GM21367 (cell line): ENCODE measurements around the gene ADAMTS10.
A peak's percentile ranks its signal among the peaks of the same experiment; 100 is the strongest.
"Not testable (repeated sequence)": the region's sequence is repeated elsewhere in the genome, so short reads cannot be mapped to it uniquely, and the experiment has no call there.

Experiments used
- ATAC-seq: cut with Tn5 transposase; IDR thresholded peaks from one replicate; pipeline ENCODE4 v1.9.1; 2021; ENCODE audit not compliant: unreplicated experiment

The ADAMTS10 gene

DNA sequence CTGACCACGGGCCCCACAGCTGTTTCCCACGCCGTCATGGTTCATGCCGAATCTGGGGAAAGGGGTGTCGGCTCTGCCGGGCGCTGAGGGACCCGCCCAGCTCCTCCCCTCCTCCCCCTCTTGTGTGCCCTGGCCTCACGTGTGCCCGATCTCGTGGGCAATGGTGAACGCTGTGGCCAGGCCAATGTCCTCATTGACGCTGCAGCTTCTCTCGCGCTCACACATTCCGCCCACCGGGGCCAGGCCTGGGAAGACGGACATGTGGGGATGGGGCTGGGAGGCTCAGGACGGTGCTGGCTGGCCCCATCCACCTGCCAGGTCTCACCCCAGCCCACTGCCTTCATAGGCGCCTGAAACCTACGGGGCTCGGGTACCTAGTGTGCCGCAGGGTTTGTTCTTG, 14.3 kb downstream of the ADAMTS10 start:
- ATAC-seq: no peak

DNA sequence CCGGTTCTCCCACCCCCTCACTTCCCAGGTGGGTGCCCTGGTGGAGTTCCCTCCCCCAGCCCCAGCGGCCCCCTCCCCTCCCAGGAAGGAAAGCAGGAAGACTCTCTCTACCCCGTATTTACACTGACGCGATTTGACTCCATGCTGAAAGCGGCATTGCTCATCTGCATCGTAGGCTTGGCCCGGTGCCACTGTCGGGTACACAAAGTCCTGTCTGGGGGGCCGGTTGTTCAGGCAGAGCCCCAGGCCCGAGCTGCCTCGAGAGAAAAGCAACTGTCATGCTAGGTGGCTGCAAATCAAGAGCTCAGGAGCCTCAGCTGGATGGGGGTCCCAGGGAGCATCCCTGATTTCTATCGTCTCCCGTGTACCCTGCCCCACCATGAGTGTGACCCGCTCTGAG, 14.9 kb downstream of the ADAMTS10 start:
- no peak for ATAC-seq

DNA sequence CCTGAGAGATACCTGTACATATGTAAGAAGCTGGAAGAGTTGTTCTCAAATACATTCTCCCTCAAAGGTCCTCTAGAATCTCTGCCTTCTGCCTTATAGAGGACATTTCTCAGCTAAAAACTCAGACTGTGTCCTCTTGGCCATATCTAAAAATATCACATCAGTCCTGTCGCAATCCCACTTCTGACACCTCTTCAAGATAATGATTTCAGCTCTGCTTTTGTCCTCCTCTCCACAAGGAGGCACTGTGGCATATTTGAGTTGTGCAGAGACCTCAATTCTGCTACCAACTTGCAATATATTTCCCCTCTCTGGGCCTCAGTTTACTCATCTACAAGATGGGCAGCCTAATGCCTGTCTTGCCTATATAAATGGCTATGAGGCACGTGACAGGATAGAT, 16.6 kb downstream of the ADAMTS10 start:
- no peak for ATAC-seq

DNA sequence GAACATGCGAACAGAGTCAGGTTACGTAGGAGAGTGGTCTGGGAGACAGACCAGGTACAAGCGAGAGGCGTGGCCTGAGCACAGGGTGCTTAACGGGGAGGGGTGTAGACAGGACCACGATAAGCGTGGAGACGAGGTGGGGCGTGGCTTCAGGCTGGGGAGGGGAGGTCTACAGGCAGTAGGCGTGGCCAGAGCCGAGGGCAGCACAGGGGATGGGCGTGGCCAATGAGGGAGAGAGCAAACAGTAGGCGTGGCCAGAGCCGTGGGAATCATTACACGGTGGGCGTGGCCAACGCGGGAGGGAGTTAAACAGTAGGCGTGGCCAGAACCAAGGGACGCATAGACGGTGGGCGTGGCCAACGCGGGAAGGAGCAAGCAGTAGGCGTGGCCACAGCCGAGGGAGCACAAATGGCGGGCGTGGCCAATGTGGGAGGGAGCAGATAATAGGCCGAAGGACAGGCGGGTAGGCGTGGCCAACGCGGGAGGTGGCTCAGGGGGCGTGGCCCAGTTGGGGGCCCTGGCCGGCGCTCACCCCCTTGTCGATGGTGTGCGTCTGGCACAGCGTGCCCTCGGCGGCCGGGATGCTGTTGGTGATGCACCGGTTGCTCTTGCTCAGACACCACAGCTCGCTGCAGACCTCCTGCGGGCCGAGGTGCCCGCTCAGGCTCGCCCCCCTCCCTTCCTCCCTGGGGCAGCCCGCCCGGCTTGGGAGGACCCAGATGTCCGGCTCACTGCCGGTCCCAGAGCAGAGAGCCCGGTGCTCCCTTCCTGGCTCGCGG, 18.1 kb downstream of the ADAMTS10 start:
- ATAC-seq: no peak

DNA sequence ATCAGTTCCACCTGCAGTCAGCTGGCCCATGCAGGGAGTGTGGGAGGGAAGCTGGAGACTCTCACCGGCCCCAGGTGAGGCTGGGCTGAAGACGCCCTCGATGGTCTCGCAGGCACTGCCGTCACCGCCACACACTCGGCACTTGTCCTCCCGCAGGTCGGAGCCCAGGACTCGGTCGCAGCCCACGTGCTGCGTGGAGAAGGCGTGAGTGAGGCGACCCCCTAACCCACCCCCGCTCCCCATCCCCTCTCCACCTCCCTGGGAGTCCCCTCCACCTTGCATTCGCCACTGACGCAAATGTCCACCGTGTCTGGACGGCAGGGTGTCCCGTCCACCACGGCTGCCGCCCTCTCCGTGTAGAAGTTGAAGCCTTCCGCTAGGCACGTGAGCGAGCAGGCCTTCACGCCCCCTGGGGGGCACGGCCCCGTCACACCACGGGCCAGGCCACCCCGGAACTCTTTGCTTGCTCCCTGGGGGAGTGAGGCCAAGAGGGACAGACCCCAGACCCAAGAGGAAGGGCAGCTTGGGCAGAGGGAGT, 21.3 kb downstream of the ADAMTS10 start:
- ATAC-seq: no peak

DNA sequence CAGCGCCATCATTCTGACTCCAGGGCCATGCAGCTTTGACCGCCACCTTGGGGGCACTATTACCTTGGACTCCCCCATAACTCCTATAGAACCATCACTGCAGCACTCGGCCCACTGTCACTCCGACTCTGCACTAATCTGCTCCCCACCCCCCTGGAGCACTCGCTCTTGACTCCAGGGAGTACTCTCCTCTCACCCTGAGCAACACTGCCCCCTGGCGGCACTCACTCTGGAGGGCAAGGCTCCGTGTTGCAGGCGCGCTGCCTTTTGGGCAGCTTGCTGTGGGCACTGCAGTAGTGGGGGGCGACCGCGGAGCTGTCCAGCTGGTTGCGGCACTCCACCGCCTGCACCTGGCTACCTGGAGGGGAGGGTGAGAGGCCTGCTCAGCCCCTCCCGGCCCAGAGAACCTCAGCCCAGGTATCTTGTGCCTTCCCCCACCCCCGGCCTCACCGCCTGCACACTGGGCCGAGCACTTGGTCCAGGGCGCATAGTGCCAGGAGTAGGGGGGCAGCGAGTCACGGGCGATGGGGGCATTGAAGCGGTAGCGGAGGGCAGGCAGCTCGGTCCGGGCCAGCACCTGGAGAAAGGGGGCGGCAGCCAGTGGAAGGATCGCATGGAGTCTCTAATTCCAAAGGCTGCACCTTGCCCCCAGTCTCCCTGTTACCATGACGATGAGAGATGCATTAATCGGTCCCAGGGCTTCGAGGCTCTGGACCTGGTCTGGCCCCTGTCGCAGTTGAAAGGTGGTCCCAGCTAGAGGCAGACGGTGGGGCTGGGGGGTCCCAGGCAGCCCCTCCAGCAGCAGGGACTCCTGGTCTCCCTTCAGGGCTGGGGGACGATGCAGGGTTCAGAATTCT, 24.4 kb downstream of the ADAMTS10 start:
- no peak for ATAC-seq

DNA sequence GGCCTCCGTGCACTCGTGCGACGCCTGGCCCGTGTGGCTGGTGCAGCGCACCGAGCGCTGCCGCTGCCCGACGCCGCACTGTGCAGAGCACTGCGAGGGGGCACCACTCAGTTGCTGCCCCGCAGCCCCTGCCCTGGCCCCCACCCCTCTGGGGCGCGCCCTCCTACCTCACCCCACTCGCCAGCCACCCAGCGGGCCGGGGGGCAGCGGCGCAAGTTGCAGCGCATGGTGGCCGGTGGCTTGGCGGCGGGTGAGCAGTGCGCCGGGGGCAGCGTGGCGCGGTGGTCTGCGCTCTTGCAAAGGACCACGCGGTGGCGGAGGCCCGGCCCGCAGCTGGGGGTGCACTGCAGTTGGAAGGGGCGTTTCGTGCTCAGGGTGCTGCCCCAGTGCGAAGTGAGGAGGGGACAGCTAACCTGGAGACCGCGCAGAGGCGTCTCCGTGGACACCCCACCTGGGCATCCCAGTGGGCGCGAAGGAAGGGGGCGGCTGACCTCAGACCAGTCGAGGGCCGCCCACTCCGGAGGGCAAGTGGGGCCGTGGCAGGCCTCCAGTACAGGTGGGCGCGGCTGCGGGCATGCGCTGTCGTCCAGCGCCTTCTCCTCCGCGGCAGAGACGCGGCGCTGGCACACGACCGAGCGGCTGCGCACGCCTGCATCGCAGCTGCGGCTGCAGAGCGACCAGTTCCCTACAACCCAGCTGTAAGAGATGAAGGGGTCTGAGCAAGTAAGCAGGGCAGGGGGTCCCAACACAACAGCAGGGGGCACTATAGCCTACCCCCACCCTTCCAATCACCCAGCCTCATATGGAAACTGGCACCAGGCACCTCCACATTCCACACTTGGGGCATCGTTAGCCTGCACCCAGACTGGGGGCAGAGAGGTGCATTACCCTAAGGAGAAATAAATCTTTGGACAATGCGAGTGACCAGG, 25.3 kb downstream of the ADAMTS10 start:
- no peak for ATAC-seq

DNA sequence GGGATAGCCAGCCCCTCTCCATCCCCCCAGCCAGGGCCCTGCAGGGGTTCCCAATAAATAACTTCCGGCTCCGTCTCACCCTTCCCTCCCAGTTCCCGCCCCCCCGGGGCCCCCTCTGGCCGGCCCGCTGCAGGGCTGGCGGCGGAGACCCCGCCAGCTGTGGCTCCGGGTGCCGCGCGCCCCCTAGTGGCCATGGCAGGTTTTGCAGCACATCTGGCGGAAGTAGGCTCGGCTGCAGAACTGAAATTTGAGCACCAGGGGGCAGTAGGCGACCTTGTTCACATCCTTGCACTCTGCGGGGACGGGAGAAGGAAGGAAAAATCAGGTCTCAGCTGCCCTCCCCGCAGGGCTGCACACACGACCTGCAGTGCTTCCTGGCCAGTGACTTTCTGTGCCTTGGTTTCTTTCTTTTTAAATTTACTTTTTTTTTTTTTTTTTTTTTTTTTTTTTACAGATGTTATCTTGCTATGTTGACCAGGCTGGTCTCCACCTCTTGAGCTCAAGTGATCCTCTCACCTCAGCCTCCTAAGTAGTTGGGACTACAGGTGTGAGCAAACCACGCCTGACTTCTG, 29.7 kb downstream of the ADAMTS10 start:
- ATAC-seq: no peak

DNA sequence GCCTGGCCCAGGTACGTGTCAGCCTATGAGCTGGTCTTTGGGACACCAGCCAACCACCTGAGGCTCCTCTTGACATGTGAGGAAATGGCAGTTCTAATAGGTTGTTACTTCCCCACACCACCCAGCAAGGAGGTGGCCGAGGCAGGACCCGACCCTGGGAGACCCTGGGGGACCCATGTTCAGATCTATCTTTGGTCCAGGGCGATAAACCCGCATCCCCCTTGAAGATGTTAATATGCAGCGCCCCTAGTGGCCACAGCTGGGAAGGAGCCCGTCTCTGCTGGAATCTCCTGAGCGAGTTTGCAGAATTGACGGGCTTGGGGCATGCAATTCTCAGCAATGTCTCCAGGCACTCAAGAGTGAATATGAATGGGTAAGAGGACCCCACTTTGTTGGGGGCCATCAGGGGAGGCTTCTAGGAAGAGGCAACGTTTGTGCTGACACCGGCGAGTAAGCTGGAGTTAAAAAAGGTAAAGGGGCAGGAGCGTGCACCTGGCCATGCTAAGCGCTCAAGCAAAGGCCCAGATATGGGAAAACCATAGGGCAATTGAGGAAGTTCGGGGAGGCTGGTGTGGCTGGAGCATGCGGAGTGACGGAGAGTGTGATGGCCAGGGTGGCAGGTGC, 31.8 kb downstream of the ADAMTS10 start:
- no peak for ATAC-seq

DNA sequence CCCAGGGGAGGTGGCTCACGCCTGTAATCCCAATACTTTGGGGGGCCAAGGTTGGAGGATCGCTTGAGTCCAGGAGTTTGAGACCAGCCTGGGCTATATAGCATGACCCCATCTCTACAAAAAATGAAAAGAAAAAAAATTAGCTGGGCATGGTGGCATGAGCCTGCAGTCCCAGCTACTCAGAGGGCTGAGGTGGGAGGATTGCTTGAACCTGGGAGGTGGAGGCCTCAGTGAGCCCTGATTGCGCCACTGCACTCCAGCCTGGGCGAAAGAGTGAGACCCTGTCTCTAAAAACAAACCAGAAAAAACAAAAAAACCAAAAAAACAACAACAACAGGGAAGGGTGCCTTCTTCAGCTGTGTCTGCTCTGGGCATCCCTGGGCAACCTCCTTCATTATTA, 32.8 kb downstream of the ADAMTS10 start:
- no peak for ATAC-seq

DNA sequence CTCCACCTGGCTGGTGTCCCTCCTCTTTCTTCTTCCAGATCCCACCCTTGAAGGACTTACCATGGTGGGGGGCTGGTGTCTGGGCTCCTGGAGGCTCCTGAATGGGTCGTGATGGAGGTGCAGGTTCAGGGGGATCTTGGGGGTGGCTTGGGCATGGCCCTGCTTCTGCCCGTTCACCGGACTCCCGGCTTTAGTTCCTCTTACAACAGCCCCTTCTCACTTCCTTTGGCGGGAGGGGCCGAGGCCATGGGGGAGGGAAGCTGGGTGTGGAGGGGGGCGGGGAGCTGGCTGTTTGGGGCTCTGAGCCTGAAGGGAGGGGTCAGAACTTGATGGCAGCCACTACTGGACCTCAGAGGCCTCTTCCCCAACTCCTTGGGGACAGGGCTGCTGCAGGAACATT, 33.3 kb downstream of the ADAMTS10 start, which contains the start of gene MYO1F:
Gene MYO1F (minus strand): TSS at position 196 of the 400 bp plus-strand sequence. CDS start 133 bp downstream, at position 63.
- no peak for ATAC-seq

DNA sequence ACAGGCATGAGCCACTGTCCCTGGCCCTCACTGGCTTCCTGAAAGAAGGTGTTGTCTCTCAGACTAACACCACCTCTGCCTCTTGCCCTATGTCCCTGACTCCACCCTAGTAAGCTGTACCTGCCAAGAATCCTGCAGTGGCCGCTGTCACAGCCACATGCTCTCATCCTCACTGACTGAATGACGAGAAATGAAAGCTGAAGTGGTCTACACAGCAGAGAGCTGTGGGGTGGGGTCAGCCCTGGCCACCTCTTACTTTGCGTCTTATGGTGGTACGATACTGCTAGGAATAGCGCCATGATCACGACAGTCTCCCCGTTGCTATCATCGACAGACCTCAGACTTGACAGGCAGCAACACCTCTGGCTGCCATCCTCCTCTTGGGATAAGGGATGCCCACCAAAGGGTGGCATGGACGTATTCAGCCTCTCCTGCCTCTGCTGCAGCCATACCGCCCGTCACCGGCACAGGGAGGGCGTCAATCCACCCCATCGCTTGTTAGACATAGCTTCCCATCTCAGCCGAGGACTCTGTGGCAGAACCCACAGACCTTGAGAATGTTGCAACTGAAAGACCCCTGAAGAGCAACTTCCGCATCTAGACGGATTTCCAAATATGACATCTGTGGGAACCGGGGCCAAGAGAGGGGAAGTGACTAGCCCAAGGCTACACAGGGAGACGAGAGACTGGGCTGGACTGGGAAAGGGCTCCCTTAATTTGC, 34.1 kb downstream of the ADAMTS10 start:
- no peak for ATAC-seq

DNA sequence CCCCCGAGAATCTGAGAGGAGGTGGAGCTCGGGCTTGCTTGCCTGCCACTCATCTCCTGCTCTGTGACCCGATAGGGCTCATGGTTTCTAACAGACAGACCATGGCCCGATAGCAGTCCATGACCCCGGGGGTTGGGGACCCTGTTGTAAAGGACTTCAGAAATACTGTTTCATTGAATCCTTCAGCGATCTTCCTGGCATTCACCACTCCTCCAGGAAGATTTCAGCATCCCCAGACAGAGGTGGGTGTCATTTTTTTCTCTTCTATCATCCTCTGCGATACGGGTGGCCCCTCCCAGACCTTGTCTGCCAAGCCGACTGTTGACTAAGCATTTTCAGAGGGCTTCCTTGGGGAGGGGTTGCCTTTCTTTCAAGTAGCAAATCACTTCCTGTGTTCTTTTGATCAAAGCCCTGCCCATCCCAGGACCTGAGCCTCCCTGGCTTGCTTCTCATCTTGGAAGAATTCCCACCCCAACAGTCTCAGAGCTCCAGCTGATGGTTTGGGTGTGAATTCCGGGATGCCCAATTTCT, 35.0 kb downstream of the ADAMTS10 start:
- no peak for ATAC-seq

DNA sequence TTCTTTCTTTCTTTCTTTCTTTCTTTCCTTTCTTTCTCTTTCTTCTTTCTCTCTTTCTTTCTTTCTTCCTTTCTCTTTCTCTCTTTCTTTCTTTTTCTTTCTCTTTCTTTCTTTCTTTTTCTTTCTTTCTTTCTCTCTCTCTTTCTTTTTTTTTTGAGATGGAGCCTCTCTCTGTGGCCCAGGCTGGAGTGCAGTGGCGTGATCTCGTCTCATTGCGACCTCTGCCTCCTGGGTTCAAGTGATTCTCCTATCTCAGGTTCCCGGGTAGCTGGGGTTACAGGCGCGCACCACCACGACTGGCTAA, 35.9 kb downstream of the ADAMTS10 start:
- ATAC-seq: not testable (repeated sequence)

DNA sequence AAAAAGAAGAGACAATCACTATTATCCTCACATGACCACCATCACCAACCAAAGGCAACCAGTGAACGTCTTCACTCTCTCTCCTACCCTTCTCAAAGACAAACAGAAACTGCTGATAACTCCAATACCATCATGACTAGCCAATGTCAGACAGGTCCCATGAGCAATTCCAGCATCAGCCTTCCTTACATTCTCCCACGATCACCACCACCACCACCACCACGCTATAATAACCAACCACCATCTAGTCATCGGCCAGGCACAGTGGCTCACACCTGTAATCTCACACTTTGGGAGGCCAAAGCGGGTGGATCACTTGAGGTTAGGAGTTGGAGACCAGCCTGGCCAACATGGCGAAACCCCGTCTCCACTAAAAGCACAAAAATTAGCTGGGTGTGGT, 37.2 kb downstream of the ADAMTS10 start:
- no peak for ATAC-seq

DNA sequence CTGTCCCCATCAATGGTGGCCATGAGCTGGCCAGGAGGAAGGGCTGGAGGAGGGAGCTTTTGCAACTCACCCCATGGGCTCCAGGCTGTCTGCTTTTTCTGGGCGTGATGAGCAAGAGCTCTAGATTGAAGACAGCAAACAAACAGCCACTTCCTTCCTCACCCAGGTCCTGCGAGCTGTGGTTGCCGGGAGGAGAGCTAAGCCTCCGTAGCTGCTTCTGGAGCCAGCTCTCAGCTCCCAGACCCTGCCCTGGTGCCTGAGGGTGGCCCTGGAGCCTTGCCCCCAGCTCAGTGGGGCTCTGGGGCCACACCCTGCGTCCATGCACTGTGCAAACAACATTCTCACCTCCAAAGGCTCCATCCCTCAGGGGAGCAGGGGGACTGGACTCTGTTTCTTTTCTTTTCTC, 39.5 kb downstream of the ADAMTS10 start:
- ATAC-seq: no peak

DNA sequence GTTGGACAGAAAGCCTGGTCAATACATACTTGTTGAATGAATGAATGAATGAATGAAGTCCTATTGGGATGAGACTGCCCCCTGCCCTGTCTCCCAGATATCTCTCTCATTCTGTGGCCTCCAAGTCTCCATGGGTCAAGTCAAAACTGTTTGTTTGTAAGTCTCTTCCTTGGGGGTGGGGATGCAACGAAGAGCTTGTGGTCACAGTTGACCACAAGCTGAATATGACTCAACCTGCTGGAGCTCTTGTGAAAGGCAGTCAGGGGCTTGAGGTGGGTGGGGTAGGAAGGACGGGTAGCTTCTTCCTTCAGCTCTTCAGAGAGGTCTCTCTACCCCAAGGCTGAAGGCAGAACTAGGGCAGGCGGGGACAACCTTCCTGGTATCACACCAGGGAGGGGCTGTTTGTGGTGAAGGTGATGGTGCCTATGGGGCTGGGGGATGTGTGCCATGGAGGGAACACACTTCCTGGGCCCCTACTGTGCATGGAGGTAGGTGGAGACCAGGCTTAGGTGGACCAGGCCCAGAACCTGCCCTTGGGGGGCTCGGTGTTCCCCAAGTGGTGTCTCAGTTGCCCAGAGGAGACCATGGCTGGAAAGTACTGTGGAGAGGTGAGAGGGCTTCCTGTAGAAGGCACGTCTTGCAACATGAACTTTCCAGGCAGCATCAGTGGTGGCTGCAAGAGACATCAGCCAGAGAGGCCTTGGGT, 41.3 kb downstream of the ADAMTS10 start:
- peak; percentile 67 for ATAC-seq

DNA sequence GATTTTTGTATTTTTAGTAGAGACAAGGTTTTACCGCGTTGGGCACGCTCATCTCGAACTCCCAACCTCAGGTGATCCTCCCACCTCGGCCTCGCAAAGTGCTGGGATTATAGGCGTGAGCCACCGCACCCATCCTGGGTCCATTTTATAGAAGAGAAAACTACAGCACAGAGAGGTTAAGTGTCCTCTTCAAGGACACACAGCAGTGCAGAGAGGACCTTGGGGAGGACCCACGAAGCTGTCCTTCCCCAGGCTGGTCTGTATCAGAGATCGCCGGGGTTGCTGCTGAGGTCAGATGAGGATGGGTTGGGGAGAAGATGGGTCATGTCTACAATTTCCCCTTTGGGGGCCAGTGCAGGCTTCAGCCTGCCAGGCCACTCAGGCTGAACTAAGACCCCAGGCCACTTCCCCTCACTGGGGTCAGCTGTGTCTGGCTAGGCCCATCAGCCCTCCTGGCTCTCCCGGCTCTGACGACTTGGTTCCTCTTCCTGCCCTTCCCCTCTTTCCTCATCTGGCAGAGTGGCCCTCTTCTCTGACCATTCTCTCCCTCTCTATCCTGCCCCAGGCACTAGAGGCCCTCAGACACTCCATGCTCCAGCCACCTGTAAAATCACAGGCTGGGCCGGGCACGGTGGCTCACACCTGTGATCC, 42.9 kb downstream of the ADAMTS10 start:
- ATAC-seq: no peak
